HFF-Myc (cell line): ENCODE data around the gene FAM131C.
"Not testable (repeated sequence)": the region's sequence is repeated elsewhere in the genome, so short reads cannot be mapped to it uniquely, and the experiment has no call there.

ENCODE experiments used
- DNase-seq: peaks from one replicate; pipeline ENCODE4 v3.0.0-alpha.2; 2011; ENCODE audit warnings: low read depth; ENCODE audit errors: extremely low read depth
- H3K4me3 ChIP-seq: replicated peaks from 2 replicates; pipeline ENCODE4 v1.5.1; 2011; ENCODE audit warnings: low read depth, mild to moderate bottlenecking, control low read depth, low read length
- CTCF ChIP-seq: IDR thresholded peaks from 2 replicates; pipeline ENCODE4 v1.5.1; 2012; ENCODE audit warnings: mild to moderate bottlenecking, low read depth, low read length, control low read depth; ENCODE audit errors: missing control alignments

Gene FAM131C

DNA sequence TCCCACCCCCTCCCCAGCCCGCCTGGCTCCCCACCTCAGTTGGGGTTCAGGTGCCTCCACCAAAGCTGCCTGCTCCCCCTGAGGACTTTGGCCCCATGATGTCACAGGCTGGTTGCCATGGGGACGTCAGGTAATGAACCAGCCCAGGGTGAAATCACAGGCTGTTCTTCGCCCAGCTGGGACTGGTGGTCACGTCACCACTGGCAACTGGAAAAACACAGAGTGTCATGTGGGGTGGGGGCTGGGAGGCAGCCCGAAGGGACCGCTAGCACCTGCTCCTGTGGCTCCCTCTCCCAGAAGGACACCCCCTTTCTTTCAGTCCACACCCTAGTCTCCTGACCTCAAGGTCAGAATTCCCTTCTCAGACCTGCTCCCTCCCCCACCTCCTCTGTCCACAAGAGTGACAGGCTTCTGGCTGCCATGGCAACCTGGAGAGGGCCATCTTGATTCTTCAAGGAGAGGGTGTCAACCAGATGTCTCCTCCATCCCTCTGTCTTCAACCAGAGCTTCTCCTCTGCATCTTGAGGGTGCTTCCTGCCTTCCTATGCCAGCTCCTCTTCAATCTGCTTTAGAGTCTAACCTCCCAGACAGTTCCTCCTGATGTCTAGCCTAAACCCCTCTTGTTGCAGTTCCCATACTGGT lies 6.2 kb downstream of the FAM131C start:
- no peak overlapping the region for H3K4me3 ChIP-seq
- DNase-seq = no peak
- no peak for TF ChIP-seq CTCF

DNA sequence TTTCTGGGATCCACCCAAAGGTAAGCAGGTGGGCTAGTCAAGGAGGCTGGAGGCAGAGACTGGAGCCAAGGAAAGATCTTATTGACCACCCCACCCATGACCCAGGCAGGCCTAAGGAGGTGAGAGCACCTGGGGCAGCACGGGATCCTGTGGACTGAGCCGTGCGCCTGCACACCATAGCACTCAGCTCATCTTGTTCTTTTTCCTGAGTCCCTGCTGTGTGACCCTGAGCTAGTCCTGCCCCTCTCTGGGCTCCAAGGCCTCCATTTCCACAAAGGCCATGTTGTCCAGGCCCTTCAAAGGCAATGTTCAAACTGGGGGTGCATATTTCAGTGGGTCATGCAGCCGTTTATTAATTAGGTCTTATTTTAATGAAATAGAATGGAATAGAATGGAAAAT lies 7.2 kb downstream of the FAM131C start:
- no peak overlapping the region for H3K4me3 ChIP-seq
- no peak for TF ChIP-seq CTCF
- no peak for DNase-seq

DNA sequence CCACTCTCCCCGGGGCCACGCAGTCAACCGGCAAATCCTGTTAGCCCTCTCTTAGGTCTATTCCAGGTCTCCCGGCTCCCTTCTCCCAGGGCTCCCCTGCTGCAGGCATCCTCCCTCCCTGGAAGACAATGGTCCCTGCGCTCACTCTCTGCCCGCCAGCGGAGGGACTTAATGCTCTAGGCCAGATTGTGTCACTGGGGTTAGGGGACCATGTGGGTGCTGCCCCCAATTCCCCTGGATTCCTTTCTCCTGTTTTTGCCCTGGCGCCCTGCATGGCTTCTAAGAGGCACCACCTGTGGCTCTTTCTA lies 8.2 kb downstream of the FAM131C start:
- no peak for TF ChIP-seq CTCF
- DNase-seq = no peak
- H3K4me3 ChIP-seq = no peak overlapping the region

DNA sequence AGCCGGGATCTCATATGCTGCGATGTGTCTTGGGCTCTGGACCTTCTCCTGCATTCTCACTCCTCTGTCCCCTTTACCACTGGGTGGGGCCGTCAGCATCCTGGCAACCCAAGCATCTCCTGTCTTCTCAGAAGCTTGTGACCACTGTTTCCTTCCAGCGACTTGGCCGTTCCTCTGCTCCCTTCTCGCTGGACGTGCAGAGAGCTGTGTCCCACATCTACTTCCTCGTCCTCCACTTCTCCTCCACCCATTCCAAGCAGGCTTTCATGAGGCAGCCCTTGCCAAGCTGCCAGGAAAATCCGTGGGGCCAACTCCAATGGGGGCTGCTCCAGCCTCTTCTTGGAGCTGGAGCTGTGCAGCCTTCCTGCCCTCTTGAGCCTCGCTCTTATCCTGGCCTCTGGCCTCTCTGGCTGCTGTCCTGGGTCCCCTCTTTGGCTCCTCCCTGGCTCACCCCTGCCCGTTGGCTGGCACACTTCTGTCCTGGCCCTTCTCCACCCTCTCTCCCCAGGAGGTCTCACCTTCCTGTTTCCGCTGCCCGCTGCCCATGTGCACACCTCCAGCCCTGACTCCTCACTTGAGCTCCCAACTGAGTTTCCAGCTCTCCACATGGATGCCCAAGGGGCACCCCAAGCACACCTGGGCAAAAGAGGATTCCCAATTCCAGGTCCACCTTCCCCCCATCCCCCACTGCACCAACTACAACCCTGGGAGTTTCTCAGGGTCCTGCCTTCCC lies 8.7 kb downstream of the FAM131C start:
- H3K4me3 ChIP-seq = no peak overlapping the region
- TF ChIP-seq CTCF = no peak
- no peak for DNase-seq

GRCh38 chr1:16063921-16064320 lies 9.5 kb downstream of the FAM131C start:
- no peak overlapping the region for H3K4me3 ChIP-seq
- TF ChIP-seq CTCF = no peak
- DNase-seq = no peak

DNA sequence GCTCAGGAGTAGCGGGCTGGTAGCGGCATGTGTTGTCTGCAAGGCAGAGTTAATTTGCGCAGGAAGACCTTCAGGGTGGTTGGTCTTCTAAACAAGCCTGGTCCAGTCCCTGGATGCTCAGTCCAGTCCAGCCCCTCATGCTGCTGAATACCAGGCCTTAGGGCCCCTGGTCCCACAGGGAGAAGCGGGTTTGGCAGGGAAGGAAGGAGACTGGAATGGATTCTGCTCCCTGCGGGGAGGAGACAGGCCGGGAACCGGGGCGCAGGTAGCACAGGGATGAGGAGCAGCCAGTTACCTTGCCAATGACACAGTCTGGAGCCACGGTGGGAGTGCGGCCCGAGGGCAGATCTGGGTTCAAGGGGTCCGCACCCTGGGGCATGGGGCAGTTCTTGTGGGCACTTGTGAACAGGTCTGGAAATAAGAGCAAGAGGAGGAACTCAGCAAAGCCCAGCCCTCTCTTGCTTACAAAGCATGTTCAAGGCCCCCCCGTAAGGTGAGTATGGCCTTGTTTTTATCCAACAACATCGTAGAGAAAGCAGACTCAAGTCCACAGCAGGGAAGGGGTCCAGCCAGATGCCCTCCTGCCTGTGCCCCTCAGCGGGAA lies 10.1 kb downstream of the FAM131C start:
- no peak overlapping the region for H3K4me3 ChIP-seq
- DNase-seq = no peak
- no peak for TF ChIP-seq CTCF

GRCh38 chr1:16062687-16063075 lies 10.8 kb downstream of the FAM131C start:
- not testable (repeated sequence) for H3K4me3 ChIP-seq, DNase-seq

DNA sequence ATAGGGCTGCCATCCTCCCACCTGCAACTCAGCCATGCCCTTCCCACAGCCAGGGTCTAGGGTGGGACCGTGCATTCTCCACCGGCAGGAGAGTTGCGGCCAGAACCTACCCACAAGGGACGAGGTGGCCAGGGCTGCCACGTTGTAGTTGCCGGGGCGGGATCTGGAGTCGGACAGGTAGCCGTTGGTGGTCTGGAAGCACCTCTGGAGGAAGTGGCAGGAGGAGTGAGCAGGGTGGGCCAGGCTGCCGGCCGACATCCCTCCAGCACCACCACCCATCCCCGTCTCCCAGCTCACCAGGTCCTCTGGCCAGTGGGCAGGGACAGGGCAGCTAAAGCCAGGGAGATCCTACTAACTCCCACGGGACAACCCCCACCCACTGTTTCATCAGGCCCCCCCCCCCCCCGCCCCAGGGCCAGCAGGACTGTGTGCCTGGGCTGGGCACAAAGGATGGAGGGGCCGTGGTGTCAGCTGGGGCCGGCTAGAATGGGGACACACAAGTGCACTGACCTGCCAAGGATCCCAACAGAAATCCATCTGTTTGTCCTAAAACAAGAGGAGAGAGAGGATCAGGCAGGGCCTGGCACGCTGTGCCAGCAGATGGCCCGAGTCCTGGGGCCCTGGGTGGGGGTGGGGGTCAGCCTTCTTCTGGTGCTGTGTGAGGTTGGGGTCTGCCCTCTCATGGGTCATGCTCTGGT lies 11.3 kb downstream of the FAM131C start:
- not testable (repeated sequence) for H3K4me3 ChIP-seq, DNase-seq
